Measurements from ENCODE around the gene GSTT4.

DNA sequence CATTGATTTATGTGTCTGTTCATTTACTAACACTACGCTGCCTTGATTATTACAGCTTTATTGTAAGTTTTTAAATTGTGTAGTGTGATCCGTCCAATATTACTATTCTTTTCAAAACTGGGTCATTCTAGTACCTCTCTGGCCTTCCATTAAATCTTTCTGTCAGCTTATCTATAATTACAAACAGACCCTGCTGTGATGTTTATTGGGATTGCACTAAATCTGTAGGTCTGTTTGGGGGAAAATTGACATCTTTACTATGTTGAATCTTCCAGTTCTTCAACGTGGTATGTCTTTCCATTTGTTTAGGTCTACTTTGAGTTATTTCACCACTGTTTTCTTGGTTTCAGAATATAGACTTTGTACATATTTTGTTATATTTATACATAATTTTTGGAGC, 21.5 kb upstream of the GSTT4 start:
- TF ChIP-seq TAF1 (IDR thresholded peaks at IDR 0.05; ENCODE audit: borderline replicate concordance, low read depth, low read length) (no peak), JUND (IDR thresholded peaks at IDR 0.05) (no peak), CTCF (IDR thresholded peaks at IDR 0.05) (no peak), EP300 (IDR thresholded peaks at IDR 0.05; ENCODE audit: borderline replicate concordance in 1 of 2, low read depth in 1 of 2, low read length in 1 of 2) (peak in 1 of 2 experiments; percentile 80; a peak in 2 of 4 replicates), RXRA (IDR thresholded peaks at IDR 0.05; ENCODE audit: borderline replicate concordance, low read depth) (no peak), GABPA (IDR thresholded peaks at IDR 0.05; ENCODE audit: low read depth) (no peak), REST (IDR thresholded peaks at IDR 0.05; ENCODE audit: low read depth, low read length) (no peak), POLR2AphosphoS5 (IDR thresholded peaks at IDR 0.05; ENCODE audit: low read depth, low read length) (no peak), YY1 (IDR thresholded peaks at IDR 0.05; ENCODE audit: low read depth) (no peak)
- TF ChIP-seq, protein P1, sequence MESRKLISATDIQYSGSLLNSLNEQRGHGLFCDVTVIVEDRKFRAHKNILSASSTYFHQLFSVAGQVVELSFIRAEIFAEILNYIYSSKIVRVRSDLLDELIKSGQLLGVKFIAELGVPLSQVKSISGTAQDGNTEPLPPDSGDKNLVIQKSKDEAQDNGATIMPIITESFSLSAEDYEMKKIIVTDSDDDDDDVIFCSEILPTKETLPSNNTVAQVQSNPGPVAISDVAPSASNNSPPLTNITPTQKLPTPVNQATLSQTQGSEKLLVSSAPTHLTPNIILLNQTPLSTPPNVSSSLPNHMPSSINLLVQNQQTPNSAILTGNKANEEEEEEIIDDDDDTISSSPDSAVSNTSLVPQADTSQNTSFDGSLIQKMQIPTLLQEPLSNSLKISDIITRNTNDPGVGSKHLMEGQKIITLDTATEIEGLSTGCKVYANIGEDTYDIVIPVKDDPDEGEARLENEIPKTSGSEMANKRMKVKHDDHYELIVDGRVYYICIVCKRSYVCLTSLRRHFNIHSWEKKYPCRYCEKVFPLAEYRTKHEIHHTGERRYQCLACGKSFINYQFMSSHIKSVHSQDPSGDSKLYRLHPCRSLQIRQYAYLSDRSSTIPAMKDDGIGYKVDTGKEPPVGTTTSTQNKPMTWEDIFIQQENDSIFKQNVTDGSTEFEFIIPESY (IDR thresholded peaks at IDR 0.05; ENCODE audit: borderline replicate concordance, low read depth): no peak
- TF ChIP-seq, protein P2, sequence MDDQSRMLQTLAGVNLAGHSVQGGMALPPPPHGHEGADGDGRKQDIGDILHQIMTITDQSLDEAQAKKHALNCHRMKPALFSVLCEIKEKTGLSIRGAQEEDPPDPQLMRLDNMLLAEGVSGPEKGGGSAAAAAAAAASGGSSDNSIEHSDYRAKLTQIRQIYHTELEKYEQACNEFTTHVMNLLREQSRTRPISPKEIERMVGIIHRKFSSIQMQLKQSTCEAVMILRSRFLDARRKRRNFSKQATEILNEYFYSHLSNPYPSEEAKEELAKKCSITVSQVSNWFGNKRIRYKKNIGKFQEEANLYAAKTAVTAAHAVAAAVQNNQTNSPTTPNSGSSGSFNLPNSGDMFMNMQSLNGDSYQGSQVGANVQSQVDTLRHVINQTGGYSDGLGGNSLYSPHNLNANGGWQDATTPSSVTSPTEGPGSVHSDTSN (IDR thresholded peaks at IDR 0.05): no peak
